Neutrophil (primary cell): ENCODE data around the gene NTM.

Experiments used
- H3K27ac ChIP-seq: fragments of 200-600 bp; sonication (generic); 2 replicates; pipeline ENCODE4 v1.5.1; 2016; ENCODE audit warnings: mild to moderate bottlenecking, moderate library complexity
- H3K27me3 ChIP-seq: fragments of 200-600 bp; sonication (generic); 2 replicates; pipeline ENCODE4 v1.6.0; 2016; ENCODE audit warnings: mild to moderate bottlenecking
- H3K36me3 ChIP-seq: fragments of 200-600 bp; sonication (generic); 2 replicates; pipeline ENCODE4 v1.5.1; 2017
- H3K4me1 ChIP-seq, 2 experiments: fragments of 200-600 bp in 1 of 2; sonication (generic) in 1 of 2; 1 replicate in 1 of 2; 2 replicates in 1 of 2; pipeline versions ENCODE4 v1.5.1 to v1.6.1; 2013 to 2016; ENCODE audit warnings: low read depth in 1 of 2, low read length in 1 of 2, mild to moderate bottlenecking in 1 of 2, moderate library complexity in 1 of 2; ENCODE audit not compliant: control insufficient read depth in 1 of 2, insufficient read depth in 1 of 2
- H3K4me3 ChIP-seq, 2 experiments: fragments of 200-600 bp in 1 of 2; sonication (generic) in 1 of 2; 1 replicate in 1 of 2; 2 replicates in 1 of 2; pipeline ENCODE4 v1.5.1; 2013 to 2016; ENCODE audit warnings: low read depth in 1 of 2, low read length in 1 of 2, mild to moderate bottlenecking in 1 of 2, moderate library complexity in 1 of 2
- H3K9me3 ChIP-seq: fragments of 200-600 bp; sonication (generic); 2 replicates; pipeline ENCODE4 v1.5.1; 2016
- CTCF ChIP-seq: fragments of 200-600 bp; sonication (generic); IDR thresholded peaks from 2 replicates; pipeline ENCODE4 v1.5.1; 2016; ENCODE audit warnings: antibody characterized with exemption

The NTM gene

DNA sequence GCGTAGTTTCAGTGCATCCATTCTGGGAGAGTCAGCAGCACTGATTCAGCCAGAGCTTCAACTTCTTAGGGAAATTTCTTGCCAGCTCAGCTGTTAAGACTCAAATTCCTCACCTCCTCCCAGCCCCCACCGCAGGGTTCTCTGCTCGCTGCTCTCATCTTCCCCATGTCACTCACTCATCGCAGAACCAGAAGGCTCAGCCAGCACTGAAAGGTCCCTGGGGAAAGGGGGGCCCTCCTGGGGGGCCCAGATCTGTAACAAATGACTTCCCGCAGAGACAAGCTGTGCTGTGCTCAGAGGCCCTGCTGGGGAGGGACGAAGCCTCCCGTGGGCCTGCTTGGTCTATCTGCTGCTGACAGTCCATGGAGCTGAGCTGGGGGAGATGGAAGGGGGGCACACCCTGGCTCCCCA is 220.6 kb downstream of the NTM start:
- TF ChIP-seq CTCF: no peak
- no peak overlapping the region for H3K27ac ChIP-seq
- no peak overlapping the region for H3K4me3 ChIP-seq
- no peaks in the 10 kb centered on the region for H3K9me3 ChIP-seq
- H3K27me3 ChIP-seq: no peaks in the 10 kb centered on the region
- no peaks in the 10 kb centered on the region for H3K4me1 ChIP-seq
- H3K36me3 ChIP-seq: no peaks in the 10 kb centered on the region

DNA sequence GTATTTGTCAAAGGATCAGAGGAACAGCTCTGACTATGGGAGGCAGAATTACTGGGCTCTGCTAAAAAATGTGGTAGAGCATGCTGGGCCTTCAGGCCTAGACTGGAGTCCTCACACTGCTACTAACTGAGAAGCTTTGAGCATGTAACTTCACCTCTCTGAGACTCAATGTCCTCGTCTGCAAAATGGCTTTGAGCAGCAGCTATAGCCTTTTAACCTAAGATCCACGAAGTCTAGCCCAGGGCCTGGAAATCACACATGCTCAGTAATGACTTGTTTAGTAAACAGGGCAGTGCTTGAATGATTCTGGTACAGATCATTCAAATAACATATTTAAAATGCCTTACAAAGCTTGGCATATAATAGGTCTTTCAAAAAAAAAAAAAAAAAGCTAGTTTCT is 221.7 kb downstream of the NTM start:
- H3K4me3 ChIP-seq: no peak overlapping the region
- H3K27me3 ChIP-seq: no peaks in the 10 kb centered on the region
- no peaks in the 10 kb centered on the region for H3K36me3 ChIP-seq
- TF ChIP-seq CTCF: no peak
- H3K4me1 ChIP-seq: no peaks in the 10 kb centered on the region
- no peak overlapping the region for H3K27ac ChIP-seq
- no peaks in the 10 kb centered on the region for H3K9me3 ChIP-seq

GRCh38 chr11:131592734-131593133 is 222.3 kb downstream of the NTM start:
- Histone ChIP-seq H3K27me3 (no peaks in the 10 kb centered on the region), H3K36me3 (no peaks in the 10 kb centered on the region), H3K4me1 (no peaks in the 10 kb centered on the region), H3K27ac (no peak overlapping the region), H3K9me3 (no peaks in the 10 kb centered on the region), H3K4me3 (no peak overlapping the region)
- TF ChIP-seq CTCF: no peak

GRCh38 chr11:131593301-131593700 is 222.9 kb downstream of the NTM start:
- no peaks in the 10 kb centered on the region for H3K36me3 ChIP-seq
- no peaks in the 10 kb centered on the region for H3K4me1 ChIP-seq
- no peak overlapping the region for H3K27ac ChIP-seq
- no peaks in the 10 kb centered on the region for H3K9me3 ChIP-seq
- H3K27me3 ChIP-seq: no peaks in the 10 kb centered on the region
- no peak overlapping the region for H3K4me3 ChIP-seq
- no peak for TF ChIP-seq CTCF

GRCh38 chr11:131595797-131596196 is 225.4 kb downstream of the NTM start:
- Histone ChIP-seq H3K4me1 (no peaks in the 10 kb centered on the region), H3K36me3 (no peaks in the 10 kb centered on the region), H3K4me3 (no peak overlapping the region), H3K27ac (no peak overlapping the region), H3K9me3 (no peaks in the 10 kb centered on the region), H3K27me3 (no peaks in the 10 kb centered on the region)
- TF ChIP-seq CTCF: no peak

GRCh38 chr11:131597890-131598289 is 227.5 kb downstream of the NTM start:
- Histone ChIP-seq H3K27ac (no peak overlapping the region), H3K27me3 (no peaks in the 10 kb centered on the region), H3K9me3 (no peaks in the 10 kb centered on the region), H3K4me1 (no peaks in the 10 kb centered on the region), H3K4me3 (no peak overlapping the region), H3K36me3 (no peaks in the 10 kb centered on the region)
- TF ChIP-seq CTCF: no peak
